HG03066 (cell line): ENCODE results near the gene OPALIN.
A peak's percentile ranks its signal among the peaks of the same experiment; 100 is the strongest.

Experiments used
- ATAC-seq: cut with Tn5 transposase; IDR thresholded peaks from one replicate; pipeline ENCODE4 v1.9.1; 2021; ENCODE audit warnings: low read depth; ENCODE audit not compliant: unreplicated experiment

Gene OPALIN

GRCh38 chr10:96341219-96342182, 17.3 kb downstream of the OPALIN start:
- ATAC-seq = no peak

GRCh38 chr10:96339956-96340904, 18.6 kb downstream of the OPALIN start:
- ATAC-seq = no peak

- ATAC-seq = no peak
These were observed 19.4 kb downstream of the OPALIN start for GRCh38 chr10:96339383-96339782.

GRCh38 chr10:96338279-96338925, 20.4 kb downstream of the OPALIN start:
- ATAC-seq = no peak

GRCh38 chr10:96337106-96337505, 21.7 kb downstream of the OPALIN start:
- ATAC-seq = no peak

GRCh38 chr10:96334616-96335526, 23.9 kb downstream of the OPALIN start:
- no peak for ATAC-seq

GRCh38 chr10:96333101-96333500, 25.7 kb downstream of the OPALIN start:
- no peak for ATAC-seq

GRCh38 chr10:96327462-96327861, 31.3 kb downstream of the OPALIN start:
- ATAC-seq = no peak

GRCh38 chr10:96325719-96326373, 33.0 kb downstream of the OPALIN start:
- peak; percentile 87 for ATAC-seq

- ATAC-seq = no peak
These were observed 34.4 kb downstream of the OPALIN start for GRCh38 chr10:96324447-96324846.

- ATAC-seq = no peak
These were observed 36.5 kb downstream of the OPALIN start for GRCh38 chr10:96322275-96322674.

GRCh38 chr10:96321822-96322221, 37.0 kb downstream of the OPALIN start:
- ATAC-seq = no peak

- ATAC-seq = no peak
These were observed 38.9 kb downstream of the OPALIN start for GRCh38 chr10:96319754-96320474.

- ATAC-seq = no peak
These were observed 41.6 kb downstream of the OPALIN start for GRCh38 chr10:96317067-96317833.

GRCh38 chr10:96313344-96313743, 45.5 kb downstream of the OPALIN start:
- ATAC-seq = no peak

GRCh38 chr10:96311180-96311715, 47.6 kb downstream of the OPALIN start:
- ATAC-seq = no peak

GRCh38 chr10:96310321-96310669, 48.5 kb downstream of the OPALIN start:
- ATAC-seq = no peak
